IPS-NIHi7 (cell line): ENCODE measurements around the gene L1CAM.

Experiments used
- DNase-seq: peaks from one replicate; pipeline ENCODE4 v3.0.0; 2012; ENCODE audit warnings: mixed read lengths; ENCODE audit errors: extremely low spot score

The L1CAM gene

GRCh38 chrX:153864561-153865320 lies 21.2 kb downstream of the L1CAM start:
- no peak for DNase-seq

GRCh38 chrX:153864101-153864500 lies 21.9 kb downstream of the L1CAM start:
- no peak for DNase-seq

GRCh38 chrX:153863251-153863991 lies 22.6 kb downstream of the L1CAM start:
- DNase-seq, result no peak

GRCh38 chrX:153862369-153863250 lies 23.4 kb downstream of the L1CAM start:
- no peak for DNase-seq

GRCh38 chrX:153861733-153862310 lies 24.2 kb downstream of the L1CAM start:
- no peak for DNase-seq

GRCh38 chrX:153861151-153861550 lies 24.8 kb downstream of the L1CAM start:
- no peak for DNase-seq

DNA sequence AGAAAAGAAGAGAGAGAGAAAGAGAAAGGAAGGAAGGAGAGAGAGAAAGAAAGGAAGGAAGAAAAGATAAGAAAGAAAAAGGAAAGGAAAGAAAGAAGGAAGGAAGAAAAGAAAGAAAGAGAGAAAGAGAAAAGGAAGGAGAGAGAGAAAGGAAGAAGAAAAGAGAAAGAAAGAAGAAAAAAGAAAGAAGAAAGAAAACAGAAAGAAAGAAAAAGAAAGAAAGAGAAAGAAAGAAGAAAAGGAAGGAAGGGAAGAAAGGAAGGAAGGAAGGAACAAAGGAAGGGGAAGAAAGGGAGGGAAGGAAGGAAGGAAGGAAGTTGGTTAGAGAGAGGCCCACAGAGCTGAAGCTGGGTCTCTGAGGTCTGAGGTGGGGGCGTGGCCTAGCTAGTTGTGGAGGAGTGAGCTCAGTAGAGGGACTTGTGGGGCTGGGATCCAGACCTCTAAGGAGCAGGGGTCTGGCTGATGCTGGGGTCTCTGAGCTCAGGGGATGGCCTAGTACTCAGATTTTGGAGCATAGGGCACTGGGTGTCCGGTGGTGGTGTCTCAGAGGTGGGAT lies 28.5 kb downstream of the L1CAM start:
- no peak for DNase-seq

DNA sequence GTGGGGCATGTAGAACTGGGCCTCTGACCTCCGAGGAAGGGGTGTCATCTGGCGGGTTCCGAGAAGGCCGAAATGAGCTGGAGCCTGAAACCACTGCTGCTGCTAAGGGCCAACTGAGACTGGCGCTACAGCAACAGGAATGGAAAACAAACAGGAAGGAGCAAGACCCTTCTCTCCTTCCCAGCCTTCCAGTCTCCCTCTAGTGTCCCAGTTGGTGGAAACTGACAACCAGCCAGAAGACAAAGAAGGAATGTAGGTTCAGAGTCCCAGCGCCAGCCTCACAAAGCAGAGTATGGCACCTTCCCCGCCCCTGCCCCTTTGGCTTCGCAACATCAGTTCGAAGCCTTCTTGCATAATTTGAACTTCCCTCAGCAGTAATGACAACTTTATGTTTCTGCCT lies 31.3 kb downstream of the L1CAM start:
- DNase-seq, result no peak

DNA sequence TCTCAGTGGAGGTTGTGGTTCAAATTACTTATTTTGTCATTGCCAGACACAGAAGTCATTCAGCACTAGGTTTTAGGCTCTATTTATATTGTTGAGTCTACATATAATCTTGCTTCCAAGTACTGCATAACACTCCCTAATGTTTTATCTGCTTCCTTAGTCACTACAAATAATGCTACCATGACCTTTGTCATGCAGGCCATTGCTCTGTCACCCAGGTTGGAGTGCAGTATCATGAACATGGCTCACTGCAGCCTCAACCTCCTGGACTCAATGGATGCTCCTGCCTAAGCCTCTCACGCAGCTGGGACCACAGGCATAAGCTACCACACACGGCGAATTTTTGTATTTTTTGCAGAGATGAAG lies 32.1 kb downstream of the L1CAM start:
- no peak for DNase-seq

DNA sequence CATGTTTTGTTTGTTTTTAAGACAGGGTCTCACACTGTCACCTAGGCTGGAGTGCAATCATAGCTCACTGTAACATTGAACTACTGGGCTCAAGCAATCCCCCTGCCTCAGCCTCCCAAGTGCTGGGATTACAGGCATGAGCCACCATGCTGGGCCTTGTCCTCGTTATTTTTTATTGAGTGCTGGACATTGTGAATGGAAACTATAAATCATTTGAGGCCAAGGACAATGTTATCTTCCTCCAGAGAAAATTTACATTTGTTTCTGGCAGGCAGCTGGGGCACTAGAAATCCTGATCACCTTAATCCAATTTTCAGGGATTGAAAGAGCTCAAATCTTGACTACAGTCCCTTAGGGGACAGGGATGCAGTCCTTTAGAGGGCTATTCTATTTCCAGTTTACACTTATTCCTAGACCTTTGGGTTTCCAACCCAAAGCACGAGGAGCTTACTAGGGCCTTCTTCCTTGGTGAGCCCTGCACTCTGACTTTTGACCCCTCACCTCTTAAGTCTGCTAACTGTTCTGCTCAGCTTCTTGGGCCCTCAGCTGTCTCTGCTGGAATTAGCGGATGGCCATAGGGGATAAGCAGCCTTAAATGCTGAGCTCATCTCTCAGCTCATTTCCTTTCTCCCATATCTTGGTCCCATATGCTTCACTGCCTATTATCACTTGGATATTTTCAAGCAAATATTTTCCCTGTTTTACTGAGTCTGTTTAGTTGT lies 32.6 kb downstream of the L1CAM start:
- DNase-seq, result no peak

GRCh38 chrX:153851981-153852380 lies 34.0 kb downstream of the L1CAM start:
- DNase-seq, result no peak

GRCh38 chrX:153848325-153848724 lies 37.6 kb downstream of the L1CAM start:
- no peak for DNase-seq

- no peak for DNase-seq
Observed at GRCh38 chrX:153845842-153846241, 40.1 kb downstream of the L1CAM start.

GRCh38 chrX:153845195-153845594 lies 40.8 kb downstream of the L1CAM start:
- no peak for DNase-seq

DNA sequence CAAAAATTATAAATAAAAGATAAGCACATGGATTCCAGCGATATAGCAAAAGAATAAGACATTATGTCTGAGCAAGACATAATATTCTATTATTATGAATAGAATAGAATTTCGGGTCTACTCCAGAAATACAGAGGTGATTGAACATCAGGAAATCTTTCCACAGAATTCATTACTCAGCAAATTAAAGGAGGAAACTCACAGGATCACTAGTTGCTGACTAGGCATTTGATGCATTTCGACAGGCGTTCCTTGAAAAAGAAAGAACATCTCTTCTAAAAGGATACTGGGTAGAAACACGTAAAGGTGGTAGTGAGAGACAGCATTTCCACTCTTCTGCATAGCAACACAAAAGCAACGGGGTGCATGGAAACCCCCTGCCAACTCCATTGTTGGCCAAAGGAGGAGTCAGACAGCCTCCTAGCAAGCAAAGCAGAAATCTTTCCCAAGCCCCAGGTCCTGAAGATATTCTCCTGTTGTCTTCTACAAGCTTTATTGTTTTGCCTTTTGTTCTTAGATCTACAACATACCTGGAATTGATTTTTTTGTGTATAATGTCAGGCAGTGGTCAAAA lies 41.4 kb downstream of the L1CAM start:
- no peak for DNase-seq

GRCh38 chrX:153836921-153837320 lies 49.1 kb downstream of the L1CAM start:
- no peak for DNase-seq

DNA sequence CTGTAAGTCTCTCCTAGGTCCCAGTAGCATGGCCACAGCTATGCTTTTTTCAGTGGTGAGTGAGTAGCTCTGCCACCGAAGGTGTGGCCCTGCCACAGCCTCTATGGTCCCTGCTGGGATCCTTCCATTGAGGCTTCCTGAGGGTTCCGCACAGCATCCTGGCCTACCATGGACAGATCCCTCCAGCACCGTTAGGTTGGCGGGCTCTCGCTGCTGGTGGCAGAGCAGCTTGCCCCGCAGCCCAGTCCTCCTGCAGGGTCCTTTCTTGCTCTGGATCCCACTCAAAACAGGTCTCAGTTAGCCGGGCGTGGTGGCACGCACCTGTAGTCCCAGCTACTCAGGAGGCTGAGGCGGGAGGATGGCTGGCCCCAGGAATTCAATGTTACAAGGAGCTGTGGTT lies 53.2 kb downstream of the L1CAM start:
- DNase-seq, result no peak

DNA sequence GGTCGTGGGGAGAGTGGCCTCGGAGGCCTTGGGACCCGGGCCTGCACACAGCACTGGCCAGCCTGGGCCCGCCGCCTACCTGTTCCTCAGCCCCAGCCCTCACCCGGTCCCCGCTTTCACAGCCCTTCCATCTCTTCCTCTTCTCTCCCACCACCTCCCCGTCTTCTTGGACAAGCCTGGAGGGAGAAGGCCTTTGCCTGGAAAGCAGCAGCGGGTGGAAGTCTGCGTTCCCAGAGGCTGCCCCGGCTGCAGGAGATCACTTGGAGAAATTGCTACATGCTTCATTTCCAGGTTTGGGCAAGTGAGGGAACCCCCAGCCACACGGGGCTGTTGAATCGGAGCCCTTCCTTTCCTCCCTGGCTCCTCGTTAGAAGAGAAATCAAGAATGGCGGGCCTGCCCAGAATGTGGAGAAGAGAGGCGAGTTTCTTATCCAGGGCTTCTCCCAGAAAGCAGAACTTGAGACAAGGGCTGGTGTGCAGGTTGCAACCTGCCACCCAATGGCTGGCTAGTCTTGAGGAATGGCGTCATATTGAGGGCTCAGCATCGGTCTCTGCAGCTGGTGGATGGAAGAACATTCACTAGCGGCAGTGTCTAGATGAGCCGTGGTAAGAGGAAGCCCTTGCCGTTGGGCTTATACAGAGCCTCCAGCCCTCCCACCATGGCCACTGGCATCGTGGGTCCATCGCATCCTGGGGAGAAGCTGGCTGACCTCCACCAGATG lies 54.4 kb downstream of the L1CAM start:
- no peak for DNase-seq

DNA sequence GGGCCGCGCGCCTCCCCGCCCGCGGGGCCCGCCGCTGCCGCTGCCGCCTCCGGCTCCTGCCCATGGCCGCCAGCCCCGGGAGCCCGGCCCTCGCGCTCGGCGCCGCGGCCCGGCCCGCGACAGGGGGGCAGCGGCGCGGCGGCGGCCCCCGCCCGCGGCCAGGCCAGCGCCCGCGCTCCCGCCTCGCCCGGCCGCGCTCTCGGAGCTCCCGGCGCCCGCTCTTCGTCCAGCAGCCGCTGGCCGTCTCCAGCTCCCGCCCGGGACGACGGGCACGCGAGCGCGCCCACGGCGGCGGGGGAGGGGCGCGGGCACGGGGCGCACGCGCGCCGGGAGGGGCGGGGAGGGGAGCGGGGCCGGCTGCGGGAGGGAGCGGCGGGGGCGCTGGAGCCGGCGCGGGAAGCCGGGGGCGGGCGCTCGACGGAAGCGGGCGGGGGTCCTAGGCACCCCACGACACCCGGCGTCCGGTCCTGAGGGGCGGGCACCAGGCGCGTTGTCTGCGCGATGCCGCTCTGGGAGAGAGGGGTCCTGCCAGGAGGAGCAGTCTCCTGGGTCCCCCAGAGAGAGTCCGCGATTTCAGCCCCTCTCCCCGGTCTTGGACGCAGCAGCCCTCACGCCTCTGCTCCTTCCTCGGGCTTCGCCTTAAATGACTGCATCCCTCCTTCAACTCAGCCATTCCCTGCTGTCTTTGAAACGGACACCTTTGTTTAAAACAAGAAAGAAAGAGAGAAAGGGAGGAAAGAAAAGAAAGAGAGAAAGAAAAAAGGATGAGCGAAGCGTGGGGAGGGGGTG lies 55.1 kb downstream of the L1CAM start:
- no peak for DNase-seq
